ENCODE results near the gene CRYBA2.
A peak's percentile ranks its signal among the peaks of the same experiment; 100 is the strongest.

CRYBA2 gene

GRCh38 chr2:219022616-219023015, 29.4 kb upstream of the CRYBA2 start:
- DNase-seq: no peak

GRCh38 chr2:219022041-219022440, 28.8 kb upstream of the CRYBA2 start:
- no peak for DNase-seq

- DNase-seq: no peak
Measured at GRCh38 chr2:219021591-219021990, 28.4 kb upstream of the CRYBA2 start.

- DNase-seq: no peak
Measured at GRCh38 chr2:219020604-219021365, 27.6 kb upstream of the CRYBA2 start.

GRCh38 chr2:219019436-219019835, 26.2 kb upstream of the CRYBA2 start:
- DNase-seq: no peak

GRCh38 chr2:219018726-219019125, 25.5 kb upstream of the CRYBA2 start:
- no peak for DNase-seq

- no peak for DNase-seq
Measured at GRCh38 chr2:219018286-219018685, 25.1 kb upstream of the CRYBA2 start.

GRCh38 chr2:219017201-219017931, 24.1 kb upstream of the CRYBA2 start:
- DNase-seq: no peak

GRCh38 chr2:219016721-219017120, 23.5 kb upstream of the CRYBA2 start:
- DNase-seq: no peak

GRCh38 chr2:219010873-219011272, 17.7 kb upstream of the CRYBA2 start:
- no peak for DNase-seq

- peak in 1 of 2 experiments; percentile 34 for DNase-seq
Measured at GRCh38 chr2:219010162-219010756, 17.0 kb upstream of the CRYBA2 start.

GRCh38 chr2:219009294-219009693, 16.1 kb upstream of the CRYBA2 start:
- DNase-seq: no peak

GRCh38 chr2:219003979-219004378, 10.8 kb upstream of the CRYBA2 start:
- no peak for DNase-seq

GRCh38 chr2:219003267-219003634, 10.0 kb upstream of the CRYBA2 start:
- DNase-seq: no peak

- peak; percentile 46 to 72 for DNase-seq
Measured at GRCh38 chr2:219002395-219003266, 9.4 kb upstream of the CRYBA2 start.

GRCh38 chr2:219001577-219002394, 8.6 kb upstream of the CRYBA2 start:
- peak; percentile 89 to 90 for DNase-seq

- no peak for DNase-seq
Measured at GRCh38 chr2:219001100-219001576, 7.9 kb upstream of the CRYBA2 start.

GRCh38 chr2:219000569-219000960, 7.3 kb upstream of the CRYBA2 start:
- DNase-seq: no peak

GRCh38 chr2:218999881-219000568, 6.8 kb upstream of the CRYBA2 start:
- DNase-seq: peak in 1 of 2 experiments; percentile 62

GRCh38 chr2:218999021-218999880, 6.0 kb upstream of the CRYBA2 start:
- DNase-seq: peak in 1 of 2 experiments; percentile 58

All from NCI-H524 (cell line).